CD4-positive, alpha-beta T cell treated with Interferon gamma for 1 hour (primary cell): ENCODE data around the gene LRIT1.
"Not testable (repeated sequence)": the region's sequence is repeated elsewhere in the genome, so short reads cannot be mapped to it uniquely, and the experiment has no call there.

Experiments
- DNase-seq: peaks from one replicate; pipeline ENCODE4 v3.0.0-alpha.2; 2020

The LRIT1 gene, protein sequence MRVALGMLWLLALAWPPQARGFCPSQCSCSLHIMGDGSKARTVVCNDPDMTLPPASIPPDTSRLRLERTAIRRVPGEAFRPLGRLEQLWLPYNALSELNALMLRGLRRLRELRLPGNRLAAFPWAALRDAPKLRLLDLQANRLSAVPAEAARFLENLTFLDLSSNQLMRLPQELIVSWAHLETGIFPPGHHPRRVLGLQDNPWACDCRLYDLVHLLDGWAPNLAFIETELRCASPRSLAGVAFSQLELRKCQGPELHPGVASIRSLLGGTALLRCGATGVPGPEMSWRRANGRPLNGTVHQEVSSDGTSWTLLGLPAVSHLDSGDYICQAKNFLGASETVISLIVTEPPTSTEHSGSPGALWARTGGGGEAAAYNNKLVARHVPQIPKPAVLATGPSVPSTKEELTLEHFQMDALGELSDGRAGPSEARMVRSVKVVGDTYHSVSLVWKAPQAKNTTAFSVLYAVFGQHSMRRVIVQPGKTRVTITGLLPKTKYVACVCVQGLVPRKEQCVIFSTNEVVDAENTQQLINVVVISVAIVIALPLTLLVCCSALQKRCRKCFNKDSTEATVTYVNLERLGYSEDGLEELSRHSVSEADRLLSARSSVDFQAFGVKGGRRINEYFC

DNA sequence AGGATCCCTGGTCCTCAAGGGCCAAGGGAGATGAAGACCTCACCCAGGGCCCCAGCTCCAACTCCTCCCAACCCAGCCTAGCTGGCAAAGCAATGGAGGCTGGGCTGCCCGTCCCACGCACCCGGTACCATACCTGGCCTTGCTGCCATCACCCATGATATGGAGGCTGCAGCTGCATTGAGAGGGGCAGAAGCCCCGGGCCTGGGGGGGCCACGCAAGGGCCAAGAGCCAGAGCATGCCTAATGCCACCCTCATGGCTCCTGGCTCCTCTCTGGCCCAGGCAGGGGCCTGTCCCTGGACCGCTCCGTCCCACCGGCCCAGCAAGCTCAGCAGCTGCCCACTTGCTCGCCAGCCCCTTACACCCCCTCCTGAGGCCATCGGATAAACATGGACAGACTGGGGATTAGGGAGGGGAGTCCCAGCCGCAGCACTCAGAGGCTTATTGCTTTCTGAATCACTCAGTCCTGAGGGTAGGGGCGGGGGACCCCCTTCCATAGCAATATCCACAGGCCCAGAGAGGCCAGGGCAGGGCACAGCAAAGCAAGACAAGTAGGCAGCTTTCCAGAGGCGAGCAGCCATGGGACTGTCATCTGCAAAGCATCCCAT, at the start of gene LRIT1:
LRIT1 (minus strand) TSS at position 362 of the 606 bp plus-strand sequence; CDS start at position 255, 107 bp downstream.
- no peak for DNase-seq

GRCh38 chr10:84290235-84290634, 48.9 kb upstream of the LRIT1 start:
- DNase-seq, result no peak

DNA sequence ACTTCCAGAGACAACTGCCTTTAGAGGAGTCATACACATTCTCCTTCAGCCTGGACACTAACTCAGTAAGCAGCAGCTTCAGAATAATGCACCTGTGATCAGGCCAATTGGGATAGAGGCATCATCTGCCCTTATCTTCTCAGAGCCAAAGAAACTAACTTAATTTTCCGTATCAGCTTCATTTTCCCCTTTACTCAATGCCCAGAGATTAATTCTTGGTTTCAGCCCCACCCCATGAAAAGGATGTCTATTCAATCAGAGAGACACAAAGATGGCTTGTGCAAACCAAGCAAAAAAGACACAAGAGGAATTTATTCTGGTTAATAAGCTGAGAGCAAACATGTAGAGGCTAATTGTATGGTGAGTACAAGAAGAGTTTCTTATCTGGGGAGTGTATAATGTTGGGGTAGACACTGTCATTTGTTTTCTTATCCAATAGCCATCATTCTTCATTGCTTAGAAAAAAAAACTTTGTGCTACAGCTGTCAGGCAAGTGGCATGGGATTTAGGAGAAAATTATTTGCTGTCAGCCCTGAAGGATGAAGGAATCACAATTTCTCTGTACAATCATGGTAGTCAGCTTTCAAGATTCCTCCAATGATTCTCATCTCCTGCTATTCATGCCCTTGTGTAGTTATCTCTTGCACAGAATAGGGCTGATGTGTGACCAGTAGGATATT, 48.3 kb upstream of the LRIT1 start:
- DNase-seq, result no peak

DNA sequence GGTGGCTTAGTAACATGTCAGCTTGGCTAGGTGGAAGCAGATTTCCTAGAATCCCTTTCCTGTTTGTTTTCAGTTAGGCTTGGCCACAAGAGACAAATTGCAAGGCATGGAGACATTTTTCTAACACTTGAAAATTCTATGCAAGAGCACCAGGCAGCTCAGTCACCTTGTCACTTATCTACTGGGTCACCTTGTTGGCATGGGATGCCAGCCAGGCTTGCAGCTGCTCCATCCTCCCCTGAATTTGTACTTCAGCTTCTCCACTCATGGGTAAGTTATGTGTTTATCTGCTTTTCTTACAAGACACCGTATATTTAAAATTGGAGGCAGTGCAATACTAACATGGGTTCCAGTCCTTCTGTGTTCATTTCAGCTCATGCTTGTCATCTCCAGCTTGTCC, 46.8 kb upstream of the LRIT1 start:
- DNase-seq, result no peak

DNA sequence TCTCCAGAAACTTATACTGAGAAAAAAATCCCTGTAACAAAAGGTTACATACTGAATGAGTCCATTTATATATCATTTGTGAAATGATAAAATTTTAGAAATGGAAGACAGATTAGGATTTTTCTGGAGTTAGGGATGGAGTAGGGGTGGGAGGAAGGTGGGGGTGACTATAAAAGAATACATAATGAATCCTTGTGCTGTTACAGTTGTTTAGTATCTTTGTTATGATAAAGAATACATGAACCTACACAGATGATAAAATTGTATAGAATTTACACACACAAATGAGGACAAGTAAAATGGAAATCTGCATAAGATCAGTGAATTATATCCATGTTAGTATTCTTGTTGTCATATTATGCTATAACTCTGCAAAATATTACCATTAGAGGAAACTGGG, 45.3 kb upstream of the LRIT1 start:
- DNase-seq, result no peak

DNA sequence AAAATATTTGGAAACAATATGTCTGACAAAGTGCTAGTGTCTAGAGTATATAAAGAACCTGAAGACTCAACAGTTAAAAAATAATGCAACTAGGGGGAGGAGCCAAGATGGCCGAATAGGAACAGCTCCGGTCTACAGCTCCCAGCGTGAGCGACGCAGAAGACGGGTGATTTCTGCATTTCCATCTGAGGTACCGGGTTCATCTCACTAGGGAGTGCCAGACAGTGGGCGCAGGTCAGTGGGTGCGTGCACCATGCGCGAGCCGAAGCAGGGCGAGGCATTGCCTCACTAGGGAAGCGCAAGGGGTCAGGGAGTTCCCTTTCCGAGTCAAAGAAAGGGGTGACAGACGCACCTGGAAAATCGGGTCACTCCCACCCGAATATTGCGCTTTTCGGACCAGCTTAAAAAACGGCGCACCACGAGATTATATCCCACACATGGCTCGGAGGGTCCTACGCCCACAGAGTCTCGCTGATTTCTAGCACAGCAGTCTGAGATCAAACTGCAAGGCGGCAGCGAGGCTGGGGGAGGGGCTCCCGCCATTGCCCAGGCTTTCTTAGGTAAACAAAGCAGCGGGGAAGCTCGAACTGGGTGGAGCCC, 38.6 kb upstream of the LRIT1 start:
- DNase-seq, result not testable (repeated sequence)

DNA sequence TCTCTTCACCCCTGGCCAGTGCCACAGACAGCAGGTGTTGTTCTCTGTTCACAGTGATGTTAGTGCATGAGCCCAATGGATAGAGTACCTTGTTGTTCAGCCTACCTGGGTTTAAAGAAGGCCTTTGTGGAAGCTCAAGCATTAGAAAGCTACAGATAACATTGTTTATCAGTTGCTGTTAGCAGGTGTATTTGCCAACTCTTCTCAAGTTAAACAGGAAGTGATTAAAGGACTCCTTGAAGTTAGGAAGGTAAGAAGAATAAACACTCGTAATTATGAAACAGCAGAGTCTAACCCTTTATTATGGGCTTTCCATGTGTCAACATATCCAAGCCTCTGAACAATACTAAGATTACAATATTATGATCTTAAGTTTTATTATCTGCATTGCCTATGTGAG, 29.4 kb upstream of the LRIT1 start:
- no peak for DNase-seq

GRCh38 chr10:84269773-84270172, 28.4 kb upstream of the LRIT1 start:
- no peak for DNase-seq

GRCh38 chr10:84269162-84269561, 27.8 kb upstream of the LRIT1 start:
- DNase-seq, result no peak

GRCh38 chr10:84267503-84268126, 26.3 kb upstream of the LRIT1 start:
- peak; percentile 34 for DNase-seq

GRCh38 chr10:84265418-84265817, 24.1 kb upstream of the LRIT1 start:
- DNase-seq, result no peak

DNA sequence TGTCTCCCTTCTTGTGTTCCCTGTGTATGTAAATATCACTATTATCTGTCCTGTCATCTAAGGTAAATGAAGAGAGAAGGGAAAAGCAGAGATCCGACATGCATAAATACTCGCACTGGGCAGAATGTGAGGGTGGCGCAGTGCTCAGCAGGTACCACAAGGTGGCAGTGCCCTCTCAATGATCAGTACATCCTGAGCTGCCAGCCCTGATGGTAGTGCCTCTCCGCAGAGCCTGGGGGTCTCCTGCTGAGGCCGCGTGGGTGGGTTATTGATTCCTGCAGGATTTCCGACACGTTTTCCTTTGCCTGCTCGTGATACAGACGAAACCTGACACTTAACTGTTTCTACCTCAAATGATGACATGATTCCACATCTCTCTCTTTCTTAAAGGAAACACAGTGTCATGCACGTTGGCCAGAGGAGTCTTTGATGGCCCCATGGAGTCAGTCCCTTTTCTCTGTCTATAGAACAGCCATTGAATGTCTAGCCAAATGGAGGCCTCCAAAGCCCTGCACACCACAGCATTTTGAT, 23.3 kb upstream of the LRIT1 start:
- DNase-seq, result peak; percentile 57

- no peak for DNase-seq
Measured at GRCh38 chr10:84263716-84264115, 22.4 kb upstream of the LRIT1 start.

- no peak for DNase-seq
Measured at GRCh38 chr10:84262190-84262956, 21.0 kb upstream of the LRIT1 start.

DNA sequence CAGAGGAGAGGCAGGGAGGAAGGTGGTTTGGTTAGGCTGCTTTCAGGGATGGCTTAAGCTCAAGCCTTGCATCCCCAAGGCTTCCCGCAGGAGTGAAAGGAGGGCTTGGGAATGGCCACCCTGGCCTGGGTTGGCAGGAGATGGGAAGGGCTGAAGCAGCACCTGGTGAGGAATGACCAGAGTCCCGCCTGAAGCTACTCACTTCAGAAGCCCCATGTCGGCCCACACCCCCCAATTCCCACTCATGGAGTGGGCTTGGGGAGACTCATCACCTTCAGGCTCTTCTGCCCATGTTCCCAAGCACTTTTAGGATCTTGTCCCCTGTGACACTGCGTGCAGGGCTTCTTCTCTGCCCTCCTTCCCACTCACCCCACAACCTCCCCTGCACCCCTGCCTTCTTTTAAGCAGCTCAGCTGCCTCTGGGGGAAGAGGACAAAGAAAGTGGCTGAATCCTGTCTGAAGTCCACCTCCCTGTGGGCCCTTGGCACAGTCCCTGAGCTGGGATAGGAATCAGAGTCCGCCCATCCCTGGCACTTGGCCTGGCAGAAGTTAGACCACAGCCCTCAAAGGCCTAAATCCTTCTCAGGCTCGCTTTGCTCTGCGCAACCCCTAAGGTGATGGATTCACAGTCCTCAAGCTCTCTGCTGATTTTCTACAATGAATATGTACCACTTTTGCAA, 20.0 kb upstream of the LRIT1 start:
- no peak for DNase-seq

GRCh38 chr10:84258034-84258695, 16.8 kb upstream of the LRIT1 start:
- DNase-seq, result no peak

DNA sequence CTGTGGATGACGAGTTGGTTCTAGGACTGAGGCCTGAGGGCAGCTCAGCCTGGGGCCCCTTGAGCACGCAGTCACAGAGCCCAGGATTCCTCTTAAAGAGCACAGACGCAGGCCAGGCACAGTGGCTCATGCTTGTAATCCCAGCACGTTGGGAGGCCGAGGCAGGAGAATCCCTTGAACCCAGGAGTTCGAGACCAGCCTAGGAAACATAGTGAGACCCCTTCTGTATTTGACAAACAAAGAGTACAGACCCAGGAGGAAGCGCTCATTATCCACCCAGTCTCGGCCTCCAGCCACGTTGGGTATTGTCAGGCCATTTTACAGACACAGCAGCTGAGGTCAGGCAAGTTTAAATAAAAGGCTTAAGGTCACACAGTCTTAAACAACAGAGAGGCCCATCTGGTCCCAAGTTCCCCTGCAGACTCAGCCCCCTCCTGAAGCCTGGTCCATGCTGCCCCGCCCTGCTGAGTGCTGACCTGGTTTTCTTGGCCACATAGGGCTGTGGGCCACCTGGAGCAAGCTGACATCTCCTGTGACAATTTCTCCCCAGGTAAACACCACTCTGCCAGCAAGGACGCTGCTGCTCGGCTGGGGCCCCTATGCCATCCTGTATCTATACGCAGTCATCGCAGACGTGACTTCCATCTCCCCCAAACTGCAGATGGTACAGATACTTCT, 16.1 kb upstream of the LRIT1 start:
- DNase-seq, result no peak

GRCh38 chr10:84256510-84257342, 15.4 kb upstream of the LRIT1 start:
- DNase-seq, result no peak
